ENCODE results near the gene LEKR1.

LEKR1 gene

GRCh38 chr3:156787926-156788663 is 38.1 kb upstream of the LEKR1 start:
- TF ChIP-seq CTCF (conservative IDR thresholded peaks at IDR 0.05): no peak
- no peak overlapping the region for H3K27ac ChIP-seq

GRCh38 chr3:156788846-156789245 is 37.3 kb upstream of the LEKR1 start:
- TF ChIP-seq CTCF (conservative IDR thresholded peaks at IDR 0.05): no peak
- H3K27ac ChIP-seq: no peak overlapping the region

DNA sequence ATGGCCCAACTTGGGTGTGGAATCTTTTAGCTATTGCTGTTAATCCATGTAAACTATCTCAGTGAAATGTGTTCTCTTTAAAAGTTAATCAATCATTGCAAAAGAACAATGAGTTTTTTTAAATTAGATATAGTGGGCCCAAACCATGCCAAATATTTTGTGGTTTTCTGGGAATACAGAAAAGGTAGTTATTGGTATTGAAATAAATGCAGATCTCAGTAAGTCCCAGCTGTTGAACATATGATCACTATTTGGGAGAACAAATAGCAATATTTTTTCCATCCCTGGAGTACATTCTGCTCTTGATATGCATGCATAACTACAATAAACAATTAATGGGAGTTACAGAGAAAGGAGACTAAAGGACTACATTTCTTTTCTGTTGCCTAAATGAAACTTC is 36.0 kb upstream of the LEKR1 start:
- TF ChIP-seq CTCF (conservative IDR thresholded peaks at IDR 0.05): no peak
- no peak overlapping the region for H3K27ac ChIP-seq

- TF ChIP-seq CTCF (conservative IDR thresholded peaks at IDR 0.05): no peak
- no peak overlapping the region for H3K27ac ChIP-seq
These were observed 34.0 kb upstream of the LEKR1 start for GRCh38 chr3:156792114-156792513.

- H3K27ac ChIP-seq: no peak overlapping the region
- TF ChIP-seq CTCF (conservative IDR thresholded peaks at IDR 0.05): no peak
These were observed 33.6 kb upstream of the LEKR1 start for GRCh38 chr3:156792536-156792935.

DNA sequence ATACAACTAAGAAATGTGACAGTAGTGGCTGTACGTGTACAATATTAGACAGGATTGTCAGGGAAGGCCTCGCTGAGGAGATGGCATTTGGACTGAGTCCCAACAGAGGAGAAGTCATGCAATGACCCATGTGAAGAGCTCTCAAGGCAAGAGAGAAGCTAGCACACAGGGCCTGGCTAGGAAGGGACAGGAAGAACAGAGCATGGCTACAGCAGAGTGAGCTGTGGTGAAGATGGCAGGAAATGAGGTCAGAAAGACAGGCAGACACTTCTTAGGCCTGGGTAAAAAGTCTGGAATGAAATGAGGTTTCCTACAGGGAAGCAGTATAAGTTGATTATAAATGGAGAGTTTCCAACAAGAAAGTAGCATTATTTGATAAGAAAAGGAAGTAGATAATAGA is 33.2 kb upstream of the LEKR1 start:
- no peak for TF ChIP-seq CTCF (conservative IDR thresholded peaks at IDR 0.05)
- no peak overlapping the region for H3K27ac ChIP-seq

DNA sequence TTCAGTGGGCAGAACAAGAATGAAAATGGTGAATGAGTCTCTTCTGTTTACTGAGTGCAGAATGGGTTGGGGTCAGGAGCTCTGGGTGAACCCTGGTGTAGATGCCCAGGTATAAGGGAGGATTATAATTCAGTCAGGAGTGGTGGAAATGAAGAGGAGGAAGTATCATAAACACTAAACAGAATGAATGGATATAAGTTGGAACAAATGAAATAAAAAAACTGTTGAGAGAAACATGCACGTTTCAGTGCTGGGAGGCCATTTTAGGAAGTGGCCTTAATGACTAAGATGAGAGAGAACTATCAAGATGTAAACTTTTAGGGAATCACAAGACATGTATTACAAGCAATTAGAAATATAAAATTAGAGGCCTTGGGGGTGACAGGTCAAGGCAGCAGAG is 32.8 kb upstream of the LEKR1 start:
- no peak overlapping the region for H3K27ac ChIP-seq
- no peak for TF ChIP-seq CTCF (conservative IDR thresholded peaks at IDR 0.05)

Data from VCaP (cell line).